Epithelial cell of alveolus of lung (primary cell): Measurements from ENCODE around the gene SLC27A2. TPM values are rescaled to one million over a fixed set of nuclear protein-coding genes. Genes with fewer than 3 reads are reported as not detected.

Source experiments
- total RNA-seq: library from RNA; depleted of rRNA; stranded (reverse); fragments of >200 nt; gene quantifications from 2 replicates; pipeline ENCODE4 v1.2.1, GENCODE V29; 2015

The SLC27A2 gene
- 0.13 and 0.24 TPM in 2 replicates for total RNA-seq

DNA sequence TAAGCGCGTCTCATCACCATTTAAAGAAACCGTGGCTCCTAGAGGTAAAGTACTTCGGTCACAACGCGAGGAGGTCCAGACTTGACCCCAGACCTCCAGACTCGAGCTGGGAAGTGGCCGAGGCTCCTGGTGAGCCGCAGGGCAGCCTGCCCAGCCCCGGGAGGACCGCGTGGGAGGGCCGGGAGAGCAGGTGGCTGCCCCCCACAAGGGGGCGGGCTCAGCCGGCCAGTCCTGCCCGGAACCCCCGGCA, at the start of gene SLC27A2:
Gene SLC27A2, plus strand, starts transcription at position 228 of the 250 bp plus-strand sequence. CDS start 232 bp downstream, outside the sequence.

DNA sequence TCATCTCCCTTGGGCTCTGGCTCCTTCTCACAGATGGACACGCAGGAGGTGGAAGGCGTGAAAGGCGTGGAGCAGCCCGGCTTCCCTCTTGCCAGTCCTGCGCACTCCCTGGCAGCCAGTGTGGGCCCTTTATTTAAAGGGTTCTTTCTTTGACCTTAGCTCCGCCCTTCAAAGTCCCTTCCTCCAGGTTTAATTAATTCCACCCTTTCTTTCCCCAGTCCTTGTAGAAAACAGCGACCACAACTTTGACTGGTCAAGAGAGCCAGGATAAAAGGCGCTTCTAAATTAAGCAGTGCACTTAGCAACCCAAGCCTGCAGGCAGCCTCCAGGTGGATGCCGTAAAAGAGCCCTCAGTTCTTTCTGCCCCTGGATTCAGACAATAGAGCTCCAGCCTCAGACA, 83.6 kb downstream of the SLC27A2 start, which contains the start of gene HDC:
Gene HDC, minus strand, starts transcription at position 107 of the 400 bp plus-strand sequence. Its CDS starts 103 bp downstream, at position 4.

Other genes starting within 250 kb of the SLC27A2 start
- 0.39 and 2.2 TPM in 2 replicates for gene ATP8B4, start 63.0 kb upstream of the SLC27A2 start, total RNA-seq
- gene HDC, start 83.5 kb downstream of the SLC27A2 start, total RNA-seq = not detected in 2 replicates
- gene GABPB1, start 173.0 kb downstream of the SLC27A2 start, total RNA-seq = 16.9 and 31.7 TPM in 2 replicates
- 35.0 and 44.2 TPM in 2 replicates for gene USP8, start 242.2 kb downstream of the SLC27A2 start, total RNA-seq